ENCODE data around the gene COL25A1.
"Not testable (repeated sequence)": the region's sequence is repeated elsewhere in the genome, so short reads cannot be mapped to it uniquely, and the experiment has no call there.

The COL25A1 gene

DNA sequence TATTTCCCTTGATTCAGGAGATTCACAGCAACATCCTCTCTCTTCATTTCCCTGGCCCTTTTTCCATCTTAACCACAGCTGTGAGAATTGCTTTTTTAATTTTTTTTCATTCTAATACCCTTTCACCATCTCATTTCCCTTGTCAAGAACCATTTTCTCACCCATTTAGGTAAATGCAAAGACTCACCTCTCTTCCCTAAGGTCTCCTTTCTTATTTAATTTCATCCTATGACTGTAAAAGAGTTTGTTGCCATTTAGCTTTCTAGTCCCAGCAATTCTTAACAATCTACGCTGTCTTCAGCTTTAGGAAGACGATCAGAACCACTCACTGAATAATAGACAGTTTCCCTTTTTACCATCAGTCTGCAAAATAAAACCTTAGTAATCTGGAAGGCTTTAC lies 298.5 kb downstream of the COL25A1 start:
- DNase-seq: no peak

DNA sequence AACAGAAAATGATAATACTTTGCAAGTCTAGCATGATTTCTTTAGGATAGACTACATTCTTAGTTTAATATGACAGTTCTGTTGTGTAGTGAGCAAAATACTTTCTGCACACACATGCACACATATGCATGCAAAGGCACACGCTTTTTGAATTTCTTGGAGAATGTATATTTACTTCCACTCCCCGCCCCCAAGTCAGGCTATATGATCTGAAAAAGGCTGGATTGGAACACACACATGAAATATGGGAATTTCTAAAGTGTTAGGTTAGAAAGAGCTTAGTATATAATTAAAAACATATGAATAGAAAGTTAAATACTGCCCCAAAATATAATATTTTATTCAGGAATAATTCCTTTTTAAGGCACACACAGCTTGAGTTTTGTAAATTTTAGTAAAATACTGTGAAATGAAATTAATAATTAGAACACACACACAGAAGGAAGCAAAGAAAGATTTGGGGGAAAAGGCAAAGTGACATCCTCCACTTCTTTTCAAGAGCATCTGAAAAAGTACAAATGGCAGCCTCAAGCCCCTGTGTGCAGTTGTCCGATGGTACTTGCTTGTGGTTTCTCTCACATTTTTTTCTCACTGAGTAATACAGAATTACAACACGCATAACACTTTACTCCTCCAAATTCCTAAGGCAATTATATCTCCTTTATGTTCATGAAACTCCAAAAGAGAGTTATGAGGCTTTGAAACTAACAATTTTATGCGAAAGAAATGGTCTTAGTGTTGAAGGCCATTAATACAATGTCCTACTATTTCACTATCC lies 310.7 kb downstream of the COL25A1 start:
- no peak for DNase-seq

DNA sequence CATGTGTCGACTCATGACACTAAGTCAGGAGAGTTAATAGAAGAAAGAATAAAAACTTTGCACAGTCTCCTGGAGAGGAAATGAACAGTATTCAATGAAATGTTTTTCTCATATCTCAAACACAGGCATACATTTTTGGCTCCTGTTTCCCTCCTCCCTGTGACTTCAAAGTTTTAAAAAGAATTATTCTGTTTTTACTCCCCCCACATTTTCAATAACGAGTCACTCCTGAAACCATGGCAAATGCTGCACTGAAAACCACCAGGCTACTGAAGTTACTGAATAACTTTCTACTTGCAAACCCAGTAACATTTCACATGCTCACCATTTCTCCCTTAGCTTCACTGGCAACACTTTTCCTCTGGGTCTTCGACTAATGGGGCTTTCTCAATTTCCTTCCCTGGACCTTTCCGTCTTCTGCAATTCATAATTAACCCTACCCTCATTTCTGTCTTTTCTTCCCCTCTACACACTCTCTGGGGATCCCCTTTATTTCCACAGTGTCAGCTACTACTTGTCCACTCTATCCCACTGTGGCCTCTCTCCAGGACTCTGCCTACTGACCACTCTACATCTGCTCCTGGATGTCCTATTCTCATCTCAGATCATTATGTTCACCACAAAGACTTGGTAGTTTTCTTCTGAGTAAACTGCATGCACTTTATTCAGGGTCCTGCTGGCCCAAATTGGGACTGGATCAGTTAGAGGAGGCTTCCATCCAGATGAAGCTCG lies 313.8 kb downstream of the COL25A1 start:
- DNase-seq: no peak

DNA sequence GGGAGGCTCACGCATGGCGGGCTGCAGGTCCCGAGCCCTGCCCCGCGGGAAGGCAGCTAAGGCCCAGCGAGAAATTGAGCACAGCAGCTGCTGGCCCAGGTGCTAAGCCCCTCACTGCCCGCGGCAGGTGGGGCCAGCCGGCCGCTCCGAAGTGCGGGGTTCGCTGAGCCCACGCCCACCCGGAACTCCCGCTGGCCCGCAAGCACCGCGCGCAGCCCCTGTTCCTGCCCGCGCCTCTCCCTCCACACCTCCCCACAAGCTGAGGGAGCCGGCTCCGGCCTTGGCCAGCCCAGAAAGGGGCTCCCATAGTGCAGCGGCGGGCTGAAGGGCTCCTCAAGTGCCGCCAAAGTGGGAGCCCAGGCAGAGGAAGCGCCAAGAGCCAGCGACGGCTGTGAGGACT lies 318.0 kb downstream of the COL25A1 start:
- not testable (repeated sequence) for DNase-seq

DNA sequence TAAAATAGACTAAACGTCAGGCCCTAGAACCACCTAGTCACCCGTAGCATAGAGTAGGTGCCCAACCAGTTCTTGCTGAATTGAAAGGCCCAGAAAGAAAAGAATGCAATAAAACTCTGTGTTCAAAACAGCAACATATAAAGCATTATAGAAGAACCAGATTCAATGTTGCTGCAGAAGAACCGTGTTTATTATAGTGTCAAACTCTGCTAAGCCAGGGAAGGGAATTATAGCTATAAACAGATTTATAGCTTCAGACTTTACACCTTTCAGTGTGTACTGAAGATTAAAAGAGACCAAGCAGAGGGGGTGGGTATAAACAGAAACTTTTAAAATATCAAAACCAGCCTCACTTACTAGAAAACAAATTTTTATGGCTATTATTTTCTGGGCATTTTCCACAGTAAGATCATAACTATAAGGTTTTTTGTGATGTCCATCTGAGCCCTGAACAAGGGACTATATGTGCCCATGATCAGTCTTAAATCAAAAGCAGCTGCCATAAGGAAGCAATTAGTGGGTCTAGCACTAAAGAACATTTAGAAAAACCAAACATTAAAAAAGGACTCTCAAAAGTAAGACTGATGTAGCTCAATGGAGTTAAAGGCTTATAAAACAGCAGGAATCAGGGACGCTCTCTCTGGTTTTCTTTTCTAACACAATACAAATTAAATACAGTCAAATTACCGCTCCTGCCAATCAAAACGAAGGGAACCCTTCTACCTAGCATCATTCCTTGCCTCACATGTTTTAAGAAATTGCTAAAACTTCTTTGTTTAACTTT lies 319.9 kb downstream of the COL25A1 start:
- DNase-seq: no peak

DNA sequence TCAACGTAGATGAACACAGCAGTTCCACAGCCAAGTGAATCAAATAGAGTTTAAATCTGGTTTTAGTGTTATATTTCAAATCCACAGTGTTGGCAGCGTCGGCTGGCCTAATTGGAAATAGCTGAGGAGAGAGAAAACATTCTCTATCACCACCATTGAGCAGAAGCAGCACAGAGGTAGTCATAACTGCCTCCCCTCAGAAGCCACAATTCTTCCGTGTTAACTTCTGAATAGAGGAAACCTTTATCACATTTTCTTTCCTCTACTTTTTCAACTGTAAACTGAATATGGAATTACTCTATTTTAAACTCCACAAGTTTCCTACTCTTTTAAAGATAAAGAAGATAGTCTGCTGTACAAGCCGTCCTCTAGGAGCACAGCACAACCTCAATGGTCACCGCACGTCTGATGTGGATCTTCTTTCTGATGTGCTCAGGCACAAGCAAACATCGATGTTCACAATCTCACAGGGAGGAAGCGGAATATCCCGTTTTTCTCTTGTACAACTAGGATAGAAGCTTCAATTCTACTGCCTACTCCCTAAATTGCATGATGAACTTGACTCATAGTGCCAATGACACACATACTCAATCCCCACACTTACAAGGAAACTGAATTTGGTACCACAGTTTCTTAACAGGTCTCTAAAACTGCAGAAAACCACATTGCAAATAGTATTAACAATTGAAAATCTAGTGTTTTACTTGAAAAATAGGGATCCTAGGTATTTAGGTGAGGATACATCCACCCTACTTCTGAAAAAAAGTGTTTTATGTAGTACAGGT lies 321.8 kb downstream of the COL25A1 start:
- DNase-seq: no peak

DNA sequence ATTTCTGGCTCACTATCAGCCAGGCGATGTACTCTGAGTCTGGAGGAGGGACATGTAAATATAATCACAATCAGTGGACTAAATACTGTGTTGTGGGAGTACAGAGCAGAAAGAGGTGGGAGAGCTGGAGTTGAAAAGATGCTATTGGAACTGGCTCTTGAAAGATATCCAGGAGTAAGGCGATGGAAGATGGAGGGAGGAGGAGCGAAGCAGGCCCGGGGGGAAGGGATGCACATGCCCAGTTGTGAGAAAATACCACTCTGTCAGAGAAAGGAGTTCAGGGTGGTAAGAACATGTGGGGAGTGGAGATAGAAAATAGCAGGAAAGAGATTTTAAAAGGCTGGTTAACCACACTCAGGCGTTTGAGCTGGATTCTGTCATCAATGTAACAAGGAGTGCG lies 322.7 kb downstream of the COL25A1 start:
- DNase-seq: no peak

DNA sequence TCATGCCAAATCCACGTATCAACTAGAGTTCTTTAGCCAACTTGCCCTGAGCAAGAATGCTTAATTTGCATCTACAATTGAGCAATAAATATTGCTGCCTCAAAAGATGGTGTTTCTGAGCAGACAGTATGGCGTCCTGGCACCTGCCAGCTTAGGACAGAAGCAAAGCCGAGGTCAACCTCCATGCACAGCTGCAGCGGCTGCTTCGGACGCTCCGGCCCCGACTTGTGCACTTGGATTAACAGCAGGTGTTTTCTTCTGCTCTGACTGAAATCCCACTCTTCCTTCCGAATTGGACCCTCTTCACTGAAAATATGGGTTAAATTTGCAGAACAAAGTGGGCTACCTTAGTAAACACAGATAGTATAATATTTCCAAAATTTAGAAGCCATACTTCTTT lies 324.4 kb downstream of the COL25A1 start:
- no peak for DNase-seq

DNA sequence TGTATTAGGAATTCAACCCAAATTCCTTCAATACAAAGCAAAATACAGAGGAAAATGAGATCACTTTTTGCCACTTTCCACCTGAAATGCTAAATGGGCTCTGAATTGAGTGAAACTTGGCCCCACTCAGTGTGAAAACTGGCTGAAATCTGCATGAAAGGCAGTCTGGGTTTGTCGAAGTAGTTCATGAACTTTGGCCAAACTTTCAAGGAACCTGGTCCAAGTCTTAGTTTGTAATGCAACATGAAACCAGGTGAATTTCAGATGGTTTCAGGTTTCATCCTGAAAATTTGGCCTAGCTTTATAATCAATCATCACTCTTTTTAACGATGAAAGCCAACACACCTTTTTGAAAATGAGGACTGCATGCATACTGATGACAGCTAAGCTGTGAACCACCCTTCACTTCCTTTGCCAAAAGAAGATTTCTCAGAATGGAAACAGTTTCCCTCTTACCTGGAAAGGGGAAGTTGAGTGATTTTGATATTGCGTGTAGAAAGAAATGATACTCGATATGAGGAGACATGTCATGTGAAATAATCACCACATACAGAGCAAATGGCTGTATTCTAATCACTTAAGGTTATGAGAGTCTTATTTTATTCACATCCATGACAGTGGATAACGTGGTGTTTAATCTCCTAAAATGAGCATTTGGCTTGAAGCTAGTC lies 329.7 kb downstream of the COL25A1 start:
- DNase-seq: no peak

DNA sequence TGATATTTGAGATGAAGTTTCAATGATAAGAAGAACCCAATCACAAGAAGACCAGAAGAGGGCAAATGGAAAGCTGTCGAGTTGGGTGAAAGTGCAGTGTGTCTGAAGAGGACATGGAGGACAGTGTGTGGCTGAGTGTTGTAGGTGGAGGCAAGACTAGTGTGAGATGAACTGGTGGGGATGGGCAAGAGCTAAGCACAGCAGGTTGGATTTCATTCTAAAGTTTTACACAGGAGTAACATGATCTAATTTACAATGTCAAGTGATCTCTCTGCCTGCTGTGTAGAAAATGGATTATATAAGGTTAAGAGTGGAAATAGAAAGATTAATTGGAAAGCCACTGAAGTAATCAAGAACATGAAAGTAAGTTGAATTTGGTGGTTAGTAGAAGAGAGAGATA lies 331.0 kb downstream of the COL25A1 start:
- no peak for DNase-seq

DNA sequence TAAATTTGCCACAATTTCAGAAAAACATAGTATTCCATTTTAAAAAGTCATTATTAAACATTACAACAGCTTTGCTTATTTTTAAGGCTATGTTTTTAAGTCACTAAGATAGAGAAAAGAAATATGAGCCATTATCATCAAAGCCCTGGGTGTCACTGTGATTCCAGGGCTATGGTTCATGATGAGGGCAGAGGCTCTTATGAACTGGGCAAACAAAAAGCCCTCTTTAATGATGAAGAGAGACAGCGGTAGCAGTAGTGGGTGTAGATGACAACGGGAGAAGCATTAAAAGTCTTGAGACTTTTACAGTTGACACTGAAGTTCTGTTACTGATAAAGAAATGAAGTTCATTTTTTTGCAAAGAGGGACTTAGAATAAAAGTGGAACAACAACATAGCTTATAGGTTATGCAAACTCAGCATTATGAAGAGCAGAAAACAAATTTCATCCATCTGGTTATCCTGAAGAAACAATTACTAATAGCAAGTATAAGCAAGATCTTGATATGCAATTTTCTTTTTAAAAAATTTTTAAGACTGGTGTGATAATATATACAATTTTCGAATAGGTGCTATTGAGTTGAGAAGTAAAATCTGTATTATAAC lies 336.9 kb downstream of the COL25A1 start:
- DNase-seq: no peak

DNA sequence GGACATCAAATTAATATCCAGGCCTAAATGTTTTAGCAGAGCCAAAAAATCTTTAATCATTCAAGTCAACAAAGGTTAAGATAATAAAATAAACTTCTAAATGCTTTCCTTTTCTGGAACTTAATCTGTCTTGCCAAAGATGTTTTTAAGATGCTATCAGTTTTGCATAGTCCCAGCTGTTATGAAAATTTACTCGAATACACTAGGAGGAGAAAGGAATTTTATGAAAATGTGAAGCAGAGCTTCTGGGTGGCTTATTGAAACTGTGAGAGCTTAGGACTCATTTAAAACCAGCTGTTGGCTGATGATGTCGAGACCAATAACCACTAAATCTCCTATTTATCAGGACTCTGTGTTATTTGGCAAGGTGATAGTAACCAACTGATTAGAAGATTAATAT lies 337.4 kb downstream of the COL25A1 start:
- no peak for DNase-seq

DNA sequence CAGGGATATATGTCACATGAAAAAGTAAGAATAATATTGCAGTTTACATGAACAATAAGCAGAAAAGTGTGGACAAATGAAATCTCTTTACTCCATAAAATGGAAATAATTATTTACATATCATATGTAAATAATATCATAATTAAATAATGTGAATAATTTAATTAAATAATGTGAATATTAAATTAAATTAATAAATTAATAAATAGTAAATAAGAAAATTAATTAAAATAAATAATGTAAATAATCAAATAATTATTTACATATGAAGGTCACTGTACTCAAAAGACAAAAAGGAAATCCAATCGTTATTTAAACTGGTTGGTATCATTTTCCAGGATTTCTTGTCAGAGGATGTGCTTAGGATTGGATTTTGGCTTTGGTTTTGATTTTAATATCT lies 338.5 kb downstream of the COL25A1 start:
- no peak for DNase-seq

DNA sequence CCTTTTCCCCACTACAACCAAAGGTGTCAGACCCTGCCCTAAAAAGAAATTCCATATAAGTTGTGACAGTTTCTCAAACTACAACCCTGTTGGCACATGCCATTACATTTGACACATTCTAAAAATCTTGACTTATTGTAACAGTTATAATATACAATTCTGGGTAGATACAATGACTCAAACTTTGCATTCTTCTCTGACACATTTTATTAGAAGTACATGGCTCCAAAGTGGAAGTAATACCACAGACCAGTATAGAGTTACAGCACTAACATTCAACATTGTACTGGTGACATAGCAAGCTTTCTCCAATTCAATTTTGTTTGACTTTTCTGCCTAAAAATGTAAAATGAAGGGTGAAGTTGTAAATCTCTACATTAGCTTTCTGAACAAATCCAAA lies 343.0 kb downstream of the COL25A1 start:
- no peak for DNase-seq

DNA sequence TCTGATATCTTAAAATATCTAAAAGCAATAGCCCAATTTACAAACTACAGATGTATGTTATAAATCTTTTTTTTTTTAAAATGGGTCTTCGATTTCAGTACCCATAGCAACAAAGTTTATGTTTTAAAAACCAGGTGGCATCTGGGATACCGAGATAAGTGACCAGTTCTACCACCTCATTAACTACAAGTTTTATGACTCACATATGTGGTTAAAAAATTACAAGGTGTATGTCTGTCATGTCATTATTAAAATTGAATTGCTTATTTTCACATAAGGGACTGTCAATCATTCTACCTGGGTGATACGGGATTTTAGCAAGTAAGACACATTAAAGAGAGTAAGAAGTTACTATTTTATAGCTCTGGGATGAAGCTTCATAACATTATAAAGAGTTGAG lies 347.6 kb downstream of the COL25A1 start:
- DNase-seq: no peak

DNA sequence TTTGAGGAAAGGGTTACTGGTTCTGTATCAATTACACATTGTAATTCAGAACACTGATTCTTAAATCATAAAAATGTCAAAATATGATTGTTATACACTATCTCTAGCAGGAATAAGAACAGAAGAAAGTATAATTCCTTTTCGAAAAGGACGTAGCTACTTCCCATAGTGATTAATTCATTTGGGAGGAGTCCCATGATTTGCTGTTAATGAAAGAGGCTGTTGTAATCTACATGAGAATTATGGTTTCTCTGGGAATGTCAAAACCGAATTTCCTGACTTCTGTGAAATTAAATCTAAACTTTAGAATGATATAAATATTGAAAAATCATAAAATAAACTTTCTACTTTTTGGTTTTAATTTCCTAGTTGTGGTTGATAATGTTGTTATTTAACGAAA lies 348.5 kb downstream of the COL25A1 start:
- no peak for DNase-seq

DNA sequence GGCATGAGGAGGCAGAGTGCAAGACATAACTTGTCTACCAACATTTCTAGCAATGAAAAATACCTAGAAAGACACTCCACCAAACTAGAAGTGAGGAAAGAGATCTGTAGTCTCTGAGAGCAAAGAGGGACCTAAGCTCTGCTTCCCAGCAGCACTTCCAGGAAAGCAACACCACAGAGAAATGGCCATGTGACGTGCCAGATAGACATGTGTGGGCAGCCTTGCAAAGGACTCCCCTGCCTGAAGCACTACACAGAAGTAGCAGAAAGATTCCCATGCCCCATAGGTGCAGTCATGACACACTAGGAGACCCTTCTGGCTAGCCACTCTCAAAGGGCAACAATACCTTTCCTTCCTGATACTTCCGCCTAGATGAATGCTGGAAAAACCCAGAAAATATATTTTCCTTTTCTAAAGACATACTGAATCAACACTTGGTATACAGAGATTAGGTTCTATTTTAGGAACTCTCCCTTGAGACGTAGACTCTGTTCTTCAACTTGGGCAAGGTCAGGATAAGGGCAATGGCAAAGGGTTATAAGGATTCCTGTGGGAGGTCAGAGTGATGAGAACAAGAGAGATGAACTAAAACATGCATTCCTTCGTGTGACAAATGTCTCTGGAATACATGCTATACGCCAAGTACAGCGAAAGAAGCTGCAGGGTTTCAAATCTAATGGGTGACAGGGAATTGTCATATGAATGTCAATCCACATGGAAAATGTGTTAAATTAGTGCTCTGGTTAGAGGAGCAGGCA lies 352.1 kb downstream of the COL25A1 start:
- no peak for DNase-seq

DNA sequence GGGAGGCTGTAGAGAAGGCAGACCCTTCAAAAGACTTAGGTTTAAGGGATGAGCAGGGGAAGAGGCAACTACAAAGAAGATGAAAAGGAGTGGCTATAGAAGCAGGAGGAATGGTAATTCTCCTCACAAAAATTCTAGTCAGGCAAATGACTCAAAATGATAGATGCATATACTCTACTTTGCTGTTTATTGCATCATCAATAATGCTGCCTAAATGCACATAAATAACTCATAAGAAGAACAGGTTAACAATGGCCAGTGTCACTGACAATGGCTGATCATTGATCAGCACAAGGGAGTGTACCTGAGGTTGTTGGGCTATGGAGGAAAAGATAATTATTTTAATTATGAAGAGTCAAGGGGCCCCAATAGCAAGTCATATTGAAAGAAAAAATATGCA lies 354.9 kb downstream of the COL25A1 start:
- DNase-seq: no peak

DNA sequence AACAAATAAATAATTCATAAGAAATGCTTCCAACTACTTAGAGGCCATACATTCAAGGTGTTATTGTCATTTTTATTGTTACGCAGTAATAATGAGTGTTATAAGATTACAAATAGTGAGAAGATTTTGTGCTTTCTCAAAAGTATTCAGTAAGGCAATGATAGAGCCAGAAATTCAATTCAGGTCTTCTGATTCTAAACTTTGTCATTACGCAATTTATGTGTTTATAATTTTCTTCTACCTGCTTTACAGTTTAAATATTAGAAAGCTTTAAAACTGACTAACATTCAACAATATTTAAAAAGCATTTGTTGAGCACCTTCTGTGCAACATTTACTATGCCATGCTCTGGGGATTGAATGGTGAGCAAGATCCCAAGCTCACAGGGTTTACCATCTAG lies 356.2 kb downstream of the COL25A1 start:
- no peak for DNase-seq

DNA sequence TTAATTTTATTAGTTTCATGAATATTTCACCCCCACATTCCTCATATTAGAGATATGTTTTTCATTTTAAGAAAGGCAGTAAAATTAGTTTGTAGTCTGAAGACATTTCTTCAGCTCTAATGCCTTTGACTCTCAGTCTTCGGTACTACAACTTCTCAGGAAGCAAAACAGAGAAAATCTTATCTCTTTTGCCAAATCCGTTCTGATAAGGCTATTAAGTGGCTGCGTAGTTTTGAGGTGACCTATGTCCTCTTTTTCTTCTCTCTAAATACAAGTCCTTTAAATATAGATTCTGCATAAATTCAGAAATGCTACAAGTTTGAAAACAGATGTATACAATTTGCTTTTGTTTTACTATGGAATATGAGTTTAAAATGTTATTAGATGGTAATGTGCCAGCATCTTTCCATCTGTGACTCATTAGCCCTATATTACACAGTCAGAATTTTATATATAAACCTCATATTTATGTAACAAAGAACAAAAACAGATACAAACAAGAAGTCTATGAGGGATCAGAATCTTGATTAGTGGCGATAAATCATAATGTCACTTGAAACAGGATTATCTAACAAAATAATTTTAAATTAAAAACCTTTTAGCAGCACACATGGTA lies 358.4 kb downstream of the COL25A1 start:
- DNase-seq: no peak

DNA sequence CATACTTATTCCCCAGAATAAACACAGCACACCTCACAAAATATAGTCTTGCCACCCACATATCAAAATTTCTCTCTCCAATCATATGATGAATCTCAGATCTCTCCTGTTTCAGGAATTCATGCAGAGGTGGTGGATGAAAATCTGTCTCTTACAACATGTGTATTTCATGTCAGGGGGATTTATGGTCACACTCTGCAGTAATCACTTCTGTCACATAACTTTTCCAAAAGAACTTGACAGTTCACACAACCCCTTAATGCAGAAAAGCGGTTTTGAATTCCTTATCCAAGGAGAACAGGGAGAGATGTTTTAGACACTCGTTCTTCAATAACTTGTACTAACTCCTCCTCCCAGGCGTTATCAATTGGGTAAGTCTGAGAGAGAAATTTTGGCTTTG lies 359.1 kb downstream of the COL25A1 start:
- no peak for DNase-seq

Data from activated gamma-delta T cell treated with Interleukin-2 at 50 U/mL for 16 hours (primary cell).